Measurements from ENCODE around the gene UNC45B. TPM values are rescaled to one million over a fixed set of nuclear protein-coding genes. Genes with fewer than 3 reads are reported as not detected.
A peak's percentile ranks its signal among the peaks of the same experiment; 100 is the strongest.
"Not testable (repeated sequence)": the region's sequence is repeated elsewhere in the genome, so short reads cannot be mapped to it uniquely, and the experiment has no call there.

The UNC45B gene
- total RNA-seq, 1 donor from 2014 or later, result 0.08 TPM

DNA sequence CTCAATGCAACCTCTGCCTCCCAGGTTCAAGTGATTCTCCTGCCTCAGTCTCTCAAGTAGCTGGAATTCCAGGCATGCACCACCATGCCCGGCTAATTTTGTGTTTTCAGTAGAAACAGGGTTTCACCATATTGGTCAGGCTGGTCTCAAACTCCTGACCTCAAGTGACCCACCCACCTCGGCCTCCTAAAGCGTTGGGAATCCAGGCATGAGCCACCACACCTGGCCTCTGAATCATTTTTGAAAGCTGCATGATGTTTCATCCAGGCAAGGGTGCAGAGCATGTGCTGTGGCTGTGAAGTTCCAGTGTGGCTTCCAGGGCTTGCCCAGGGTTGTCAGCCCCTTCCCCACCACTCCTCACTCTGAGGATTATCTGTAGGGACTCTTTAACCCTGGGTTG is 24.7 kb downstream of the UNC45B start:
- DNase-seq (ENCODE audit: low spot score), result peak; percentile 27

DNA sequence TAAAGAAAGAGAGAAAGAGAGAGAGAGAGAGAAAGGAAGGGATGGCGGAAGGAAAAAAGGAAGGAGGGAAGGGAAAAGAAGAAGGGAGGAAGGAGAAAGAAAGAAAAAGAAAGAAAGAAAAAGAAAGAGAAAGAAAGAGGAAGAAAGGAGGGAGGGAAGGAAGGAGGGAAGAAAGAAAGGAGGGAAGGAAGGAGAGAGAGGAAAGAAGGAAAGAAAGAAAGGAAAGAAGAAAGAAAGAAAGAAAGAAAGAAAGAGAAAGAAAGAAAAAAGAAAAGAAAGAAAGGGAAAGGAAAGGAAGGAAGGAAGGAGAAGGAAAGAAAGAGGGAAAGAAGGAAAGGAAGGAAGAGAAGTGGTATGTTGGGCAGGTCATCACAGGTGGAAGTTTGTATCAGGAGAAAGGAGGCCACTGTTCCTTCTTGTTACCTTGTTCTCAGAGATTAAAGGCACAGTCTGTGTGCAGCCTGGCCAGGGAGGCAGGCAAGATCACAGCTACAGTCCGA is 27.3 kb downstream of the UNC45B start:
- DNase-seq (ENCODE audit: low spot score), result no peak

DNA sequence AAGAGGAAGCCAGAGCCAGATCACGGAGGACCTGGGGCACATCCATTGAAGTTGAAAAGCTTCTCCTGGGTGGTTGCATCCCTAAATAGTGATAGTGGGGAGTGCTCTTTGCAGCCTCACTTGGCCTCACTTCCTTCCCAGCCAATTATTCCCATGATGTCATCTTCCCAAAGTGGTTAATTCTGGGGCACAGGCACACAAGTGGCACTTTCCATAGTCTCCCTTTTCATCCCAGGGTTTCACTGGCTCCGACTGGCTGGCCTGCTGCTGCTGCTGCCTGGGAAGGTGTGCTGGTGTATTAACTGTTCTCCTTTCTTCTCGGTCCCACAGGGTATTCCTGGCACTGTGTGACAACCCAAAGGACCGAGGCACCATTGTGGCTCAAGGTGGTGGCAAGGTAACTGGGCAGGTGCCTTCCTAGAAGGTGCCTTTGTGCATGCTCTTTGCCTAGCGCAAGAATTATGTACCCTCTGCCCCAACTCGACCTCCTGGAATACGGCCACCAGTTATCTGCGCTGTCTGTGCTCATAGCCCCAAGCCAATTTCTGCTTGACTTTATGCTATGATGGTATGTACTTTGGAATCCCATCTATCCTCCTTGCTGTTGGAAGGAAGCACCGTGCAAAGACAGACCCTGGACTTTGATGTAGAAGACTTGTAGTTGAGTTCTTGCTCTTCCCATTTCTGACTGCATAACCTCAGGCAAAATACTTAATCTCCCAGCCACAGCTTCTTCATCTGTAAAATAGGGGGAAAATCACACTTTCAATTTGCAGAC is 28.2 kb downstream of the UNC45B start:
- DNase-seq (ENCODE audit: low spot score), result no peak

DNA sequence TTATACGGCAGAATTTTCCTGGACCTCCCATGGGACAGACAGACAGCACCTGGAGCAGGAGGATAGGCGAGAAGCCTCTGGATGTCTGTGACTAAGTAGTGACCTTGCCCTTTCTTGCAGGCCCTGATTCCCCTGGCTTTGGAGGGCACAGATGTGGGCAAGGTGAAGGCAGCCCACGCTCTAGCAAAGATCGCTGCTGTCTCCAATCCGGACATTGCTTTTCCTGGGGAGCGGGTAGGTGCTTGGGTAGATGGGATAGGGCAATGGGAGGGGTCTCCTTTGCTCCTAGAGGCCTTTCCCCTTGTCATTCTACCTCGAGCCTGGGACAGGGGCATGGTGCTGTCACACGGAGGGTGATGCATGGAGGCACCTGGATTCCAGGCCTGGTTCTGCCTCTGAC is 29.3 kb downstream of the UNC45B start:
- DNase-seq (ENCODE audit: low spot score), result no peak

DNA sequence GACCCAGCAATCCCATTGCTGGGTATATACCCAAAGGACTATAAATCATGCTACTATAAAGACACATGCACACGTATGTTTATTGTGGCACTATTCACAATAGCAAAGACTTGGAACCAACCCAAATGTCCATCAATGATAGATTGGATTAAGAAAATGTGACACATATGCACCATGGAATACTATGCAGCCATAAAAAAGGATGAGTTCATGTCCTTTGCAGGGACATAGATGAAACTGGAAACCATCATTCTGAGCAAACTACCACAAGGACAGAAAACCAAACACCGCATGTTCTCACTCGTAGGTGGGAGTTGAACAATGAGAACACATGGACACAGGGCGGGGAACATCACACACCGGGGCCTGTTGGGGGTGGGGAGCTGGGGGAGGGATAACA is 31.8 kb downstream of the UNC45B start:
- not testable (repeated sequence) for DNase-seq (ENCODE audit: low spot score)

DNA sequence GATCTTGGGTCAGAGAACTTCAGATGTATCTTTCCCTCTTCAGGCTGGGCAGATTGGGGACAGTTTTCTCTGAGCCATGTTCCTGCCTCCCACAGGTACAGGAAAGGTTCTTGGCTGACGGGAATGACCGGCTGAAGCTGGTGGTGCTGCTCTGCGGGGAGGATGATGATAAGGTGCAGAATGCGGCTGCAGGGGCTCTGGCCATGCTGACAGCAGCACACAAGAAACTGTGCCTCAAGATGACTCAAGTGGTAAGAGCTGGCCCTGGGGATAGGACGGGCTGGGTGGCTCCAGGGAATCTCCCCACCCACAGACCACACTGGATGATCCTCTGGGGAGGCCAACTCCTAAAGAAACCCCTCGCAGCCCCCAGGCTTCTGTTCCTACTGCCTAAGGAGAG is 35.7 kb downstream of the UNC45B start:
- DNase-seq (ENCODE audit: low spot score), result no peak

DNA sequence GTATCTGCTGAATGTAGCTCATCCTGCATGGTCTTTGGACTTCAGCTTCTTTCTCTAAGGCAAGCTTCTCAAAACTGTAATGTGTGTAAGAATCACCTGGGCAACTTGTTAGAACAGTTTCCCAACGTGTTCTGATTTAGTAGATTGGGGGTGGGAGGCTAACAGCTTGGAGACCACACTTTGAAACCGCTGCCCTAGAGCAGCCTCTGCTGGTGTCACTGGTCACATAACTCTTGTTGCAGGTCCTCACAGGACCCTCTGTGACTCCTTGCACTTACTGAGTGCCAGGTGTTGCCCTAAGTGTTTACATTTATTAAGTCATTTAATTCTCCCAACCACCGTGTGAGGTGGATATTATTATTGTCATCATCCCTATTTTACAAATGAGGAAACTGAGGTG is 36.7 kb downstream of the UNC45B start:
- DNase-seq (ENCODE audit: low spot score), result no peak

DNA sequence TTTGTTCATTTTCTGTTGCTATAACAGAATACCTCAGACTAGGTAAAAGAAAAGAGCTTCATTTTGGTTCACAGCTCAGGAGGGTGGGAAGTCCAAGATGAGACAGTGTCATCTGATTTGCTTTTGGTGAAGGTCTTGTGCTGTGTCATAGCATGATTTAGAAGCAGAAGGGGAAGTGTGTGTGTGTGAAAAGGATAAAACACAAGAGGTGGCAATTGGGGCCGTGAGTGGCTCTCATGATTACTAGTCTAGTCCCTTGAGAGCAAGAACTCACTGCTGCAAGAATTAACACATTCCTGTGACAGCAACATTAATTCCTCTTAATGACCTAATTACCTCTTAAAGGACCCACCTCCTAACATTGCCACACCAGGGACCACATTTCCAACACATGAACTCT is 38.2 kb downstream of the UNC45B start:
- DNase-seq (ENCODE audit: low spot score), result no peak

DNA sequence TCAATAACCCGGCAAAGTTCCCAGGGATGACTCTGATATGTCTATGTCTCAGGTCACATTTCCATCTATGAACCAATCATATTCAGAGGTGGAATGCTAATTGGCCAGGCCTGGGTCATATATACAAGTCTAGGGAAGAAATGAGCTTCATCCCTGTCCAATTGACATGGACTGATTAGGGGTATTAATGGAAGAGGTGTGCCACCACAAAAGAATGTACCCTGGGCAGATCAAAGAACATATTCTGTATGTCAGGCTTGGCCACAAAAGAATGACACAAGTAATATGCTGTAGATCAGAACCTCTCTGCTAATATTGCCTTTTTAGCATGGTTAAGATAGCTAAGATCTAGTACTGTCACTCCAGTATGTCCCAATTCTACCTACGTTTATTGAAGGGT is 39.9 kb downstream of the UNC45B start:
- no peak for DNase-seq (ENCODE audit: low spot score)

DNA sequence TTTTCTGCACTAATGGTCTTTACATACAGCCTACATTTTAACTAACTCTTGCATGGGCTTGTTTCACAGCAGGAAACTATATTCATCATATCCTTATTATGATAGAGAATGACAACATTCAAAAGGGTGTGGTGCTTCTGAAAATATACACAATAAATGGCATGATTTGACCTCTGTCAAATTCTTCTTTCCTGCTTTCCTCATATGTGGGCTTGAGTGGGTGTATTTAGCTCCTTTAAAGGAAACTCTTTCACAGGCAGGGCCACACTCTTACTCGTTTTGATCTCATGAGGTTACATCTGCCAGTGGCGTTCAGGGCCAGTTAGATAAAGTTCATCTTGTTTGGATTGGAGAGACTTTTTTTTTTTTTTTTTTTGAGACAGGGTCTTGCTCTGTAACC is 40.5 kb downstream of the UNC45B start:
- DNase-seq (ENCODE audit: low spot score), result no peak

DNA sequence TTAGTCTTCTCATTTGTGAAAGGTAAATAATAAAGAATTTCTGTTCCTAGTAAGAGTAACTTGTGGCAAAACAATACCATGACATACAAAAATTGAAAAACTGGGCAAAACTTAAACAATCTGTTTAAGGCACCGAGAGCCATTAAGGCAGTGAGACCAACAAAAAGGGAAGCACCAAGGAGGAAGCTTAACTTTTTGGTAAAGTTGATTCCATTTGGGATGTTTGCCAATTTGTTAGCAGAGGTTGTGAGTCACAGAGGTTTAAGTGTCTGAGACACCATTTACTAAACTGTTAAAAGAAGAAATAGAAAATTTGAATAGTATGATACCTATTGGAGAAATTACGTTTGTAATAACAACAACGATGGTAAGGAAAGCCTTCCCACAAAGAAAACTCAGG is 41.7 kb downstream of the UNC45B start:
- DNase-seq (ENCODE audit: low spot score), result no peak

DNA sequence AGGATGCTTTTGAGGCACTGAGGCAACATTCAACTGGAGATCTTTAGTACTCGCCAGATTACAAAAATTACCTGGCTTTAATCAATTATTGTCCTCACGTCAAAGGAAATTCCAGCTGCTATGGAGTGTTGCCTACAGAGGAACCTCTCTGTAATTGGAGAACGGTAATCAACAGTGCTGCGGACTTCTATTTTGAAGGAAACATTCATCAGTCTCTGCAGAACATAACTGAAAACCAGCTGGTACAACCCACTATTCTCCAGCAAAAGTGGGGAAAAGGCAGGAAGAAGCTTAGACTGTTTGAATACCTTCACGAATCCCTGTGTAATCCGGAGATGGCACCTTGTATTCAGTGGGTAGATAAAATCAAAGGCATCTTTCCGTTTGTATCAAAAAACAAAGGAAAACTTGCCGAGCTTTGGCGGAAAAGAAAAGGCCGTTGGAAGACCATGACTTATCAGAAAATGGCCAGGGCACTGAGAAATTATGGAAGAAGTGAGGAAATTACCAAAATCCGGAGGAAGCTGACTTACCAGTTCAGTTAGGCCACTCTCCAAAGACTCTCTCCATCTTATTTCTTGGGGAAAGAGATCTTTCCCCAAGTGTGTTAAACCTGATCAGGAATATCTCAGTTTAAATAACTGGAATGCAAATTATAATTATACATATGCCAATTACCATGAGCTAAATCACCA is 43.5 kb downstream of the UNC45B start:
- DNase-seq (ENCODE audit: low spot score), result no peak

DNA sequence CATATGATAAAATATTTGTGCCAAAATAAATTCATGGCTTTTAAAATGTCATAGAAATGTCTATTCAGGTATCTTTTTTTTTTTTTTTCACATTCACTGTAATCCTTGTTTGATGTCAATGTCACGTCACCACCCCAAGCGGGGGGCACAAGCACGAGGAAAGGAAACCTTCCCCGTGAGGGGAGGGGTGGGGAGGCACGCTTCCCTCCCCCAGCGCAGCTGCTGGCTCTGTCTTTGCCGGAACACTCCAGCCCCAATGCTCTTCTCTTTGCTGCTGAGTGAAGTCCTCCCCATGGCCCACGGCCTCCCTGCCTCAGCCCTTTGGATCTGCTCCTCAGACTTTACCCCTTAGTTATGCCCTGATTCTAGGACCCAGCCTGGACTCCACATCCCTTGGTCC is 45.1 kb downstream of the UNC45B start:
- no peak for DNase-seq (ENCODE audit: low spot score)

DNA sequence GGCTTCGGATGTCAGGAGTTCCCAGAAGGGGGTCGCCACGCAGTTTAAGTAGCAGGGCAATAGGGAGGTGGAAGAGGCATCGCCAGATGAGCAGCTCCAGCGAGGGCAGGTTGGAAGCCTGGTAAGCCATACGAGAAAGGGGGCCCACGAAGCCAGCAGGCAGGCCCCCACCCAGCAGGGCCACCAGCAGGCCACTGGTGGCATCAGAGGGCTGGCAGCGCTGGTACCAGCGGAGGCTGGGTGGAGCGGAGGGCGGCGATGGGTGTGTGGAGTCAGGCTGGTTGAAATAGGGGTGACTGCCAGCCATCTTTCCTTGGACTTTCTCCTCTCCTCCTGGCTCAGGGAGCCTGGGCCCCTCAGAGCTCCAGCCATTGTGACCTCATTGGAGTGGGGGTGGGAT is 46.4 kb downstream of the UNC45B start, which contains the start of gene SLC35G3:
SLC35G3 (minus strand) TSS at position 393 of the 400 bp plus-strand sequence; CDS start at position 307, 86 bp downstream.
- DNase-seq (ENCODE audit: low spot score), result not testable (repeated sequence)

DNA sequence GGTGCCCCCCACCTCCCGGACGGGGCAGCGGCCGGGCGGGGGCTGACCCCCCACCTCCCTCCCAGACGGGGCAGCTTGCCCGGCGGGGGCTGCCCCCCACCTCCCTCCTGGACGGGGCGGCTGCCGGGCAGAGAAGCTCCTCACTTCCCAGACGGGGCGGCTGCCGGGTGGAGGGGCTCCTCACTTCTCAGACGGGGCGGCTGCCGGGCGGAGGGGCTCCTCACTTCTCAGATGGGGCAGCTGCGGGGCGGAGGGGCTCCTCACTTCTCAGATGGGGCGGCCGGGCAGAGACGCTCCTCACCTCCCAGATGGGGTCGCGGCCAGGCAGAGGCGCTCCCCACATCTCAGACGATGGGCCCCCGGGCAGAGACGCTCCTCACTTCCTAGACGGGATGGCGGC is 47.4 kb downstream of the UNC45B start:
- not testable (repeated sequence) for DNase-seq (ENCODE audit: low spot score)

DNA sequence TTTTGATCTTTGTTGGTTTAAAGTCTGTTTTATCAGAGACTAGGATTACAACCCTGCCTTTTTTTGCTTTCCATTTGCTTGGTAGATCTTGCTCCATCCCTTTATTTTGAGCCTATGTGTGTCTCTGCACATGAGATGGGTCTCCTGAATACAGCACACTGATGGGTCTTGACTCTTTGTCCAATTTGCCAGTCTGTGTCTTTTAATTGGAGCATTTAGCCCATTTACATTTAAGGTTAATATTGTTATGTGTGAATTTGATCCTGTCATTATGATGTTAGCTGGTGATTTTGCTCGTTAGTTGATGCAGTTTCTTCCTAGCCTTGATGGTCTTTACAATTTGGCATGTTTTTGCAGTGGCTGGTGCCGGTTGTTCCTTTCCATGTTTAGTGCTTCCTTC is 55.0 kb downstream of the UNC45B start:
- DNase-seq (ENCODE audit: low spot score), result not testable (repeated sequence)

DNA sequence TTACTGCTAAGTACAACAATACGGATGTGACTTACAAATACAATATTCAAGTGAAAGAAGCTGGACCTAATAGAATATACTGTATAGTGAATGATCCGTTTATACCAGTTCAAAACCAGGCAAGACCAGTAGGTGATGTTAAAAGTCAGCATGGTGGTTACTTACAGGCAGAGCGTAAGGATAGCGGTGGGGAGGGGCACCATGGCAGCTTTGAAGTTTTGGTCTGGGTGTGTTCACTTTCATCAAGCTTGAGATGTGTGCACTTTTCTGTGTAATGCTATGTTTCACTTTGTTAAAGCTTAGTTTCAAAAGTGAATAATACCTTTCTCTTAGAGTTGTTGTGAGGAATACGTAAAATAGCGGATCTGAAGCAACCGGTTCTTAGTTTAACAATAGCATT is 63.1 kb downstream of the UNC45B start:
- DNase-seq (ENCODE audit: low spot score), result no peak

DNA sequence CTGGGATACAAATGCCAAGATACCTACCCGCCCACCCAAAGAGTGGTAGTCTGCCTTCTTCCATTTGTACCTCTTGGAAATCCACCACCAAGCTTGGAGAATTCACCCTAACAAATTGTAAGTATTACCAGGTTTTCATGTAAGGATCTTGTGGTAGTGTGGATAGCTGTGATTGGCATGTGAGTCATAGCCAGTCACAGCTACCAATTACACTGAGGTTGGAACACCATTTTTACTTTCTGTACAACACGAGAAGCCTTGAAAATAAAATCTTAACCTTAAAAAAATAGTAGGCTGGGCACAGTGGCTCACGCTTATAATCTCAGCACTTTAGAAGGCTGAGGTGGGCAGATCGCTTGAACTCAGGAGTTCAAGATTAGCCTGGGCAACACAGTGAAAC is 65.1 kb downstream of the UNC45B start:
- no peak for DNase-seq (ENCODE audit: low spot score)

DNA sequence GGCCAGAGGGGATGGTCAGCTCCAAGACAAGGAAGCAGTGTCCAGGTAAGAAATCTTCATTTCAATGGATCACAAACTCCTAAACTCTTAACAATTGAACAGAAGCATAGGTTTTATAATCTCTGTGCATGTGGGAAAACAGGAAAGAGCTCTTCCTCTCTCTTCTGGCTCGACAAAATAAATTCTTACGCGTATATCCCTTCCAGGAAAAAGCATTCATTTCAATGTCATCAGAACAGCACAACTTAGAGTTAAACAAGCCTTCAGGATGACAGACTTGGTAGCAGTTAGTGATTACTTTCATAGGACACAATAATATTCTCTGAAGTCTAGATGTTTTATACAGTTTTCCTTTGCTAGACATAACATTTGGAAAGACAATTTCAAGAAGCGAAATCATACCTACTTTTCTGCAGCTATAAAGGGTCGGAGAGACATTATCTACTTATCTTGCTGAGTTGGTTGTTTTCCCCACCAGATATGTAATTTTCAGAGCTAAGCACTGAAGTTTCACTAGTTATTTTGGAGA is 65.9 kb downstream of the UNC45B start:
- no peak for DNase-seq (ENCODE audit: low spot score)

DNA sequence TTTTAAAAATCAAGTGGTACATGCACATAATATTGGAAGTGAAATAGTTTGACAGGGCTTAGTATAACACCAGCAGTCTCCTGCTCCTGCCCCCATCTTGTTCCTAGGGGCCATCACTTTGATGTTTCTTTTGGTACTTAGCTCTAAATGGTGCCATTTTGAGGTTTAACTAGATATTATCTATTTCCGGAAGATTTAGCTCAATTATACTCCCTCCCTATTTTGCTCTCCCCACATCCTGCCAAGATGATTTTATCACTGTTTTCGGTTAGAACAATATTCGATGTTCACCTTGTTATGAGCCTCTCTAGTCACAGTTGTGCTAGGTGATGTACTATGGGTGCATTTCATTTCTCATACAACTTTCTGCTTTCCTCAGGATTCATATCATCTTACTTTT is 66.6 kb downstream of the UNC45B start:
- no peak for DNase-seq (ENCODE audit: low spot score)

DNA sequence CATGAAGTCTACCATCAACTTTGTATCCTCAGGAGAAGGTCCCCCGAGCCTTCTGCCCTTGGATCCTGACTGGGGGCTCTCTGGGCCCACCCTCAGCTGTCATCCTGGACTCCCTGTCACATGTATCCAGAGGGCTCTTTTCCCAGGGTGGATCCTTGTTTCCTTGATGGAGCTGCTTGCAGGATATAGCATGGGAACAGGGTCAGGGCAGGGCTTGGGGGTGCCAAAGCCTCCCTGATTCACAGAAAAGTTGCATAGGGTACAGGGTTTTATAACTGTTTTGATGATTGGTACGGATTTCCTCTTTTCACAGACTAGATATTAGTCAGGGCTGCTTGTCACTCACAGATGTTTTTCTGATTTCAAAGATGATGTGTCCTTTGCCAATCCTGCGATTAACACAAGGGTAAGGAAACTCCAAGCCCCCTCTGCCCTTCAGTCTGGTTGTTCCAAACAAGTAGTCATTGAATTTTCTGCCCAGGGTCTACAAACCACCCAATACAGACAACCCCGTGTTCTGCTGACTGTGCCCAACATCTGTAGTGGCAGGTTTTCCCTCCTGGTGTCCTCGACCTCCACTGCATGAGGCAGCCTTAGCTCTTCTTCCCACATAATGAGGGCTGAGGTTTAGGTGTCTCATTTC is 67.1 kb downstream of the UNC45B start:
- no peak for DNase-seq (ENCODE audit: low spot score)

DNA sequence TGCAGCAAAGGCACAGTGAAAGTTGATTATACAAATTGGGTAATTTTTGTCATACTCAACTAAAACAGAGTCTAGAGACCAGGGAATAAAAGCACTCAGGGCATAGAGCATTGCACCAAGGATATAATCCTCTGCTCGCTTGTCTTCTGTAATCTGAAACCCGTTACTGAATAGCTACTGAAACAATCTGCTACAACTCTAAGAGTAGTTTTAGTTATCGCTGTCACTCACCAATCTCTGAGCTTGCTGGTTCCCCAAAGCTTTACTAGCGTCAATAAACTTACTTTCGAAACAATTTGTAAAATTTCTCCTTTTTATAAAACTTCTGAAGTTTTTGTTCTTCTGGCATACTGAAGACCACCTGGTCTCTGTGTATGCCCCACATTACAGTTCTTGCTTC is 69.5 kb downstream of the UNC45B start:
- no peak for DNase-seq (ENCODE audit: low spot score)
